HepG2 (cell line): ENCODE data around the gene SPATA25. TPM values are rescaled to one million over a fixed set of nuclear protein-coding genes. Genes with fewer than 3 reads are reported as not detected.
A peak's percentile ranks its signal among the peaks of the same experiment; 100 is the strongest.

Experiments used
- ADNP ChIP-seq: sonication (generic); formaldehyde crosslinking; IDR thresholded peaks from 2 replicates; pipeline ENCODE4 v1.4.0; 2020; ENCODE audit warnings: missing genetic modification reagents
- E2F2 ChIP-seq: sonication (generic); formaldehyde crosslinking; IDR thresholded peaks from 2 replicates; pipeline ENCODE4 v1.4.0; 2020; ENCODE audit warnings: missing genetic modification reagents, borderline replicate concordance
- ELF1 ChIP-seq: sonication (generic); formaldehyde crosslinking; IDR thresholded peaks from 2 replicates; pipeline ENCODE4 v1.4.0; 2020; ENCODE audit warnings: missing genetic modification reagents
- HIC2 ChIP-seq: sonication (generic); formaldehyde crosslinking; IDR thresholded peaks from 2 replicates; pipeline ENCODE4 v1.9.0; 2022; ENCODE audit warnings: low read depth, missing genetic modification reagents
- HNF1B ChIP-seq: sonication (generic); formaldehyde crosslinking; IDR thresholded peaks from 2 replicates; pipeline ENCODE4 v1.5.1; 2020; ENCODE audit warnings: mild to moderate bottlenecking, moderate library complexity, missing genetic modification reagents
- IRF2 ChIP-seq: IDR thresholded peaks from 2 replicates; pipeline ENCODE4 v1.6.1; 2018; ENCODE audit warnings: missing genetic modification reagents, missing compliant biosample characterization
- KLF16 ChIP-seq, 2 experiments: sonication (generic) in 1 of 2; formaldehyde crosslinking in 1 of 2; IDR thresholded peaks; 2 replicates each; pipeline versions ENCODE4 v1.6.1 to v1.8.0; 2016 to 2023; ENCODE audit warnings: missing genetic modification reagents in 2 of 2, missing compliant biosample characterization in 1 of 2
- KMT2B ChIP-seq: IDR thresholded peaks from 2 replicates; pipeline ENCODE4 v1.6.1; 2016; ENCODE audit warnings: missing genetic modification reagents, missing compliant biosample characterization
- PHF8 ChIP-seq: sonication (generic); formaldehyde crosslinking; IDR thresholded peaks from 2 replicates; pipeline ENCODE4 v1.5.0; 2020; ENCODE audit warnings: missing genetic modification reagents
- SP4 ChIP-seq: sonication (generic); formaldehyde crosslinking; IDR thresholded peaks from 2 replicates; pipeline ENCODE4 v1.8.1; 2023; ENCODE audit warnings: mild to moderate bottlenecking, missing genetic modification reagents
- THRA ChIP-seq: sonication (generic); formaldehyde crosslinking; IDR thresholded peaks from 2 replicates; pipeline ENCODE4 v1.4.0; 2020; ENCODE audit warnings: missing genetic modification reagents, borderline replicate concordance
- YEATS2 ChIP-seq: sonication (generic); formaldehyde crosslinking; IDR thresholded peaks from 2 replicates; pipeline ENCODE4 v1.4.0; 2020; ENCODE audit warnings: missing genetic modification reagents, borderline replicate concordance
- ZBTB38 ChIP-seq: sonication (generic); formaldehyde crosslinking; IDR thresholded peaks from 2 replicates; pipeline ENCODE4 v1.5.1; 2020; ENCODE audit warnings: mild to moderate bottlenecking, missing genetic modification reagents
- ZFP91 ChIP-seq: sonication (generic); formaldehyde crosslinking; IDR thresholded peaks from 2 replicates; pipeline ENCODE4 v1.9.0; 2022; ENCODE audit warnings: missing genetic modification reagents, mild to moderate bottlenecking, borderline replicate concordance
- ZFX ChIP-seq: sonication (generic); formaldehyde crosslinking; IDR thresholded peaks from 2 replicates; pipeline ENCODE4 v1.4.0; 2020; ENCODE audit warnings: mild to moderate bottlenecking, low read depth, missing genetic modification reagents, moderate library complexity
- ZNF124 ChIP-seq: sonication (generic); formaldehyde crosslinking; IDR thresholded peaks from 2 replicates; pipeline ENCODE4 v1.4.0; 2020; ENCODE audit warnings: missing genetic modification reagents
- ZNF160 ChIP-seq: sonication (generic); formaldehyde crosslinking; IDR thresholded peaks from 2 replicates; pipeline ENCODE4 v1.8.0; 2022; ENCODE audit warnings: mild to moderate bottlenecking, inconsistent platforms, missing genetic modification reagents
- ZNF329 ChIP-seq: sonication (generic); formaldehyde crosslinking; IDR thresholded peaks from 2 replicates; pipeline ENCODE4 v1.9.0; 2021; ENCODE audit warnings: low read depth, mild to moderate bottlenecking, missing genetic modification reagents
- ZNF501 ChIP-seq: sonication (generic); formaldehyde crosslinking; IDR thresholded peaks from 2 replicates; pipeline ENCODE4 v1.5.1; 2020; ENCODE audit warnings: mild to moderate bottlenecking, moderate library complexity, missing genetic modification reagents
- ZNF776 ChIP-seq: sonication (generic); formaldehyde crosslinking; IDR thresholded peaks from 2 replicates; pipeline ENCODE4 v1.4.0; 2020; ENCODE audit warnings: mild to moderate bottlenecking, missing genetic modification reagents
- ZNF790 ChIP-seq: sonication (generic); formaldehyde crosslinking; IDR thresholded peaks from 2 replicates; pipeline ENCODE4 v1.8.0; 2022; ENCODE audit warnings: missing genetic modification reagents, mild to moderate bottlenecking, borderline replicate concordance
- ZNF83 ChIP-seq: sonication (generic); formaldehyde crosslinking; IDR thresholded peaks from 2 replicates; pipeline ENCODE4 v1.4.0; 2020; ENCODE audit warnings: missing genetic modification reagents, mild to moderate bottlenecking, borderline replicate concordance
- ZNF883 ChIP-seq: sonication (generic); formaldehyde crosslinking; IDR thresholded peaks from 2 replicates; pipeline ENCODE4 v1.5.1; 2020; ENCODE audit warnings: mild to moderate bottlenecking, missing genetic modification reagents; ENCODE audit errors: not compliant biosample characterization
- polyA plus RNA-seq, 8 experiments: library from polyadenylated mRNA; depleted of rRNA in 3 of 8; stranded (reverse) in 7 of 8; unstranded in 1 of 8; fragments of >200 nt; fragmentation: Illumina TruSeq in 4 of 8; extraction: Trizol in 4 of 8; gene quantifications; 2 replicates each; pipeline versions ENCODE4 v1.2.1 to v1.2.3, GENCODE V29; 2011 to 2016; ENCODE audit warnings: low read depth in 4 of 8, missing spikeins in 1 of 8, mixed read lengths in 1 of 8; ENCODE audit not compliant: insufficient read depth in 1 of 8
- total RNA-seq, 5 experiments: library from RNA; depleted of rRNA; stranded (reverse); fragments of >200 nt; fragmentation: Illumina TruSeq; extraction: Trizol; gene quantifications; 2 replicates each; pipeline ENCODE4 v1.2.3, GENCODE V29; 2016; ENCODE audit warnings: low read depth in 1 of 5

SPATA25 gene
- total and polyA plus RNA-seq, 2 of the 13 experiments (the other 11 are each of a cell fraction or from before 2014, with no cell fraction given) = 4.8 to 7.6 TPM

GRCh38 chr20:45909336-45909808 is 21.9 kb upstream of the SPATA25 start (continued):
- TF ChIP-seq HIC2 (CRISPR knock-in tag) (no peak), ELF1 (CRISPR knock-in tag) (peak; percentile 84), ZNF501 (CRISPR knock-in tag) (peak; percentile 90), IRF2 (CRISPR knock-in tag) (0 out of 2 replicates have a peak, but pooled peaks have one; percentile 63), ZNF776 (peak; percentile 40; the same call in 1 of the 2 replicates), HNF1B (CRISPR knock-in tag) (peak; percentile 78), ZFX (CRISPR knock-in tag) (peak; percentile 81), PHF8 (CRISPR knock-in tag) (peak; percentile 20), ZNF124 (0 out of 2 replicates have a peak, but pooled peaks have one; percentile 7), SP4 (CRISPR knock-in tag) (no peak), ZNF790 (CRISPR knock-in tag) (no peak), ZNF160 (0 out of 2 replicates have a peak, but pooled peaks have one; percentile 59), ZNF83 (CRISPR knock-in tag) (no peak), KMT2B (CRISPR knock-in tag) (peak; percentile 36), ZBTB38 (CRISPR knock-in tag) (peak; percentile 89; the same call in 1 of the 2 replicates), ZNF883 (CRISPR knock-in tag) (peak; percentile 19), ADNP (CRISPR knock-in tag) (0 out of 2 replicates have a peak, but pooled peaks have one; percentile 22), KLF16 (CRISPR knock-in tag; IDR thresholded peaks at IDR 0.05) (peak; percentile 41 to 64; a peak in 1 of 4 replicates), ZFP91 (CRISPR knock-in tag) (peak; percentile 49; the same call in 1 of the 2 replicates), THRA (CRISPR knock-in tag) (peak; percentile 65), ZNF329 (CRISPR knock-in tag) (0 out of 2 replicates have a peak, but pooled peaks have one; percentile 38), YEATS2 (CRISPR knock-in tag) (0 out of 2 replicates have a peak, but pooled peaks have one; percentile 2), E2F2 (CRISPR knock-in tag) (no peak)
